GM18867 (cell line): ENCODE data around the gene LBHD2.

Experiments used
- ATAC-seq: cut with Tn5 transposase; IDR thresholded peaks from one replicate; pipeline ENCODE4 v1.9.1; 2021; ENCODE audit warnings: mild to moderate bottlenecking, moderate library complexity; ENCODE audit not compliant: unreplicated experiment

The LBHD2 gene

GRCh38 chr14:103089386-103090335 lies 5.7 kb downstream of the LBHD2 start:
- ATAC-seq = no peak

DNA sequence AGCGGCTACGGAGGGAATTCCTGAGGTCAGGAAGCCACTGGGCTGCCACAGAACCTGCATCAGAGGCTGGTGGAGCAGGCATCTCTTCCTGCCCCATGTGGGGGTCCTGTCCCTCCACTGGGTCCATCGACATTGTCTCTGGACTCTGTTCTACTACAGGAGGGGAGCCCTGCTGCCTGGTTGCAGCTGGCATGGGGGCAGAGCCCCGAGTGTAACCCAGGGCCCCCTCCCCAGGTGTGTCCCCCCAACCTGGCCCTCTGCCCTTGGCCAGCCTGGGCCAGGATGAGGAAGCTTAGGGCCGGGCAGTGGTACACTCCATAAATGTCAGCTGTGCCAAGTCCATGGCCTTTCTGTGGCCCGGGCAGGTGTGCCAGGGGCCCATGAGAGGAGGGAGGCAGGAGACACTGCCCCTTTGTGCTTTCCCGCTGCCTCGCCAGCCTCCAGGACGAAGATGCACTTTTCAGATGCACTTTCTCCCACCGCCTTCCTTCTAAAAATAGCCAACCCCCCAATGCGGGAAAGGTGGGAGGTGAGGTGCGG lies 6.5 kb downstream of the LBHD2 start:
- no peak for ATAC-seq

- ATAC-seq = peak; percentile 68
Observed at GRCh38 chr14:103091041-103091882, 7.3 kb downstream of the LBHD2 start.

DNA sequence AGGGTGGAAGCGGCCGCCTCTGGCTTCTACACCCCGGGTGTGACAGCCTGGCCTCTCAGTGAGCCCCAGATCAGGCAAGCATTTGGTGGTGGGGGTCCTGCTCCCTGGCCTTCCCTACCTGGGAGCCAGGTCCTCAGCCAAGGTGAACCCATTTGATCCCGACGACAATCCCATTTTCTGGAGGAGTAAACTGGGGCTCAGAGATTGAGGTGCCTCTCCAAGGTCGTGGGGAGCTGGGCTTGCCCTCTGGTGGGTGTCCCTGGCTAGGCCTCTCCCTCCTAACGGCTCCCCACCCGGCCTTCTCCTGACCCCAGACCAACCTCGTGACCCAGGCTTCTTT lies 7.8 kb downstream of the LBHD2 start:
- no peak for ATAC-seq

DNA sequence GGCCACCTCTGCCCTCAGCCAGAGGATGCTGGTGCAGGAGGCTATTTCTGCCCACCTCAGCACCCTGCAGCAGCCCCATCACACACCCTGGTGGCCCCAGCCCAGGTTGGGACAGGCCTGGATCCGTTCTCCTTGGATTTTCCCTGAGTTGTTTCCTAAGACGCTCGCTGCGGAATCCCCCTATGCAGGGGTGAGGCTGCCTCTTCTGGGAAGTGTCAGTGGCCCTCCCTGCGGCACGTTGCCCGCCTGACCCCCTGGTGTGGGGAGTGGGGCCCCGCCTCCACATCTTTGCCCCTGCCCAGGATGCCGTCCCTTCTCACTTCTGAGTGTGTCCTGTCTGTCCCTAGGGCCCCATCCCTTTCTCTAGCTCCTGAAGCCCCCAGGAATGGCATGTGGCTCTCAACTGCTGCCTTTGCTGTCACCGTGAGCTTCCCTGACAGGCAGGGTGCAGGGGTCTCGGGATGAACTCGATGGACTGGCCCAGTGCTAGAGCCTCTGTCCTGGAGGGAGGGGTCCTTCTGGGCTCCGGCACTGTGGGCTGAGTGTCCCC lies 9.9 kb downstream of the LBHD2 start:
- no peak for ATAC-seq

DNA sequence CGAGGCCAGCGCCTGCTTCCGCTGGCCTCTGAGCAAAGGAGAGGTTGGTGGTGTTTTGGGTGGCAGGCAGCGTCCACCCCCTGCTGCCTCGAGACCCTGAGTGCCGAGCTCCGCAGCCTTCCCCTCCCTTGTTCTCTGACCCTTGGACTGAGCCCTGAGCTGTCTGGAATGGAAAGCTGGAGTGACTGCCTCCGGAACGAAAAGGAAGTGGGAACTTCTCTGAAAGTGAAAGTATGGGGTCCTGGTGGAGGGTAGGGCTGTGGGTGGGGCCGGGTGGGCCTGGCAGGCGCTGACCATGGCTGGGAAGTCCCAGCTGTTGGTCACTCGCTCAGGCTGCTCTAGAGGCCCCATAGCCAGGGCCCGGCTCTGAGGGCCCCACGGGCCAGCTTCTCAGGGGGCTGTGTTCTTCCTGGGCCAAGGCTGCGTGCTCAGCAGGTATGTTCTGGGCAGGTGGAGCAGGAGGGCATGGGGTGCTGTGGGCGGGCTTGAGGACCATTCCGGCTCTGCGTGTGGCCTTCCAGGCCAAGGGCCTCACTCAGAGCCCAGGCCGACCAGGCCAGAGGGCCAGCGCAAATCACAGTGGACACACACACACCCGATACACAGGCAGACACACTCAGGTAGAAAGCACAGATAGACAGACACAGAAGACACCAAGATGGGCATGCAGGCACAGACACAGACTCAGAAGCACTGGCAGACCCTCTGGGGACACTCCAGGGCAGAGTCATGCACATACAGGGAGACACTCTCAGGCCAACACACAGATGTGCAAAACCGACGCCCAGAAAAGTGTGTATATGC lies 10.6 kb downstream of the LBHD2 start, which contains the start of gene EXOC3L4:
EXOC3L4 (plus strand) TSS at position 320 of the 804 bp plus-strand sequence. CDS start 5,495 bp downstream, outside the sequence.
- ATAC-seq = no peak

- no peak for ATAC-seq
Observed at GRCh38 chr14:103095210-103095778, 11.3 kb downstream of the LBHD2 start.

DNA sequence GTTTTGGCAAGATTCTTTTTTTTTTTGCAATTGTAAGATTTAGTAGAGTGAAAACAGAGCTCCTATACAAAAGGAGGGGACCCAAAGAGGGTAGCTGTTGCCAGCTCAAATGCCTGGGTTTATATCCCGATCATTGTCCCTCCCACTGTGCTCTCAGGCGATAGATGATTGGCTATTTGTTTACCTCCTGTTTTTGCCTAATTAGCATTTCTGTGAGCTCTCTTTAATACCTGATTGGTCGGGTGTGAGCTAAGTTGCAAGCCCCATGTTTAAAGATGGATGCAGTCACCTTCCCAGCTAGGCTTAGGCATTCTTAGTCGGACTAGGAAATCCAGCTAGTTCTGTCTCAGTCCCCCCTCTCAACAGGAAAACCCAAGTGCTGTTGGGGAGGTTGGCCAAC lies 12.4 kb downstream of the LBHD2 start:
- ATAC-seq = no peak

- no peak for ATAC-seq
Observed at GRCh38 chr14:103097244-103097993, 13.4 kb downstream of the LBHD2 start.

GRCh38 chr14:103097994-103098957 lies 14.3 kb downstream of the LBHD2 start:
- ATAC-seq = no peak

DNA sequence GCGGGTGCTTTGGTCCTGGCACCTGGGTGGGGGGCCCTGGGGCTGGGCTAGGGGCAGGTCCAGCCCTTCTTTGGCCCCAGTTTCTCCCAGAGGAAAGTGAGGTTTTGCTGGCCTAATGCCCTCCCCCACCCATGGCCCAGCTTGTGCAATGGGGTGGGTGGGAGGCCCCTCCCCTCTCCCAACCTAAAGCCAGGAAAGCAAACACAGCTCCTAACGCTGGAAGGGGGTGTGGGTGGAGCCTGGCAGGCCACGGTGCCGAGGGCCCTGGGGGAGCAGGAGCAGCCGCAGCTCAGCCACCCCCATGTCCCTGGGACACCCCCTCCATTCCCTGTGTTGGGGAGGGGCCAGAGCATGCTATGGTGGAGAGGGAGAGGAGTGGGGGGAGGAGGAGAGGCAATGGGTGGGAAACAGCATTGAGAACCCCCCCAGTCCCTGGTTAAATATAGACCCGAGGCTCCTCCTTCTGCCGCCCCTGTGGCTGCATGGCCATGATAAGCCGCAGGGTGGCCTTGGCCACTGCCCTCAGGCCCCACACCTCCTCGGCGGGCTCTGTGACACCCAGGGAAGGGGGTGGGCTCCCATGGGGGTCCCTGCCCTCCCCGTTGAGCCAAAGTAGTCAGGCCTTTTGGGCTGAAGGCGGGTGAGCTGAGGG lies 15.2 kb downstream of the LBHD2 start:
- no peak for ATAC-seq

DNA sequence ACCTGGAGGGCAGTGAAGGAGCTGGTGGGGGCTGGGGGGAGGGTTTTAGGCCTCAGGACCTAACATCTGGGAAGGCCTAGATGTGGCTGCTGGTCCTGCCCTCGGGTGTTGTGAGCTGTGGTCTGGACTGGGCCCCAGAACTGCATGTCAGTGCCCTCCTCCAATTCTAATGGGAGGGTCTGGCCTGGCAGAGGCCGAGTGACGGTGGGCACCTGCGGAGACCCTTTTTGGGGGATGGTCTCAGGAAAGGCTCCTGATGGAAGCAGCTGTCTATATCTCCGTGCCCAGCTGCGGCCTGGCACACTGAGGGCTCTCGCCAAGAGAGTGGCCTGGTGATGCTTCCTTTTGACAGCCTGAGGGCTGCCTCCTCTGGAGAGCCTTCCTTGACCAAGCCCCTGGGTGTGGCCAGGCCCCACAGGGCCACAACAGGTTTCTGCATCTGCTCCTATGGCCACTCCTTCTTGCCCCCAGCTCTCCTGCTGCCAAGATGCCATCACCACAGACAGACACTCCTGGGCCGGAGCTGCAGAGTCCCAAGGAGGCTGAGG lies 15.8 kb downstream of the LBHD2 start:
- ATAC-seq = no peak

DNA sequence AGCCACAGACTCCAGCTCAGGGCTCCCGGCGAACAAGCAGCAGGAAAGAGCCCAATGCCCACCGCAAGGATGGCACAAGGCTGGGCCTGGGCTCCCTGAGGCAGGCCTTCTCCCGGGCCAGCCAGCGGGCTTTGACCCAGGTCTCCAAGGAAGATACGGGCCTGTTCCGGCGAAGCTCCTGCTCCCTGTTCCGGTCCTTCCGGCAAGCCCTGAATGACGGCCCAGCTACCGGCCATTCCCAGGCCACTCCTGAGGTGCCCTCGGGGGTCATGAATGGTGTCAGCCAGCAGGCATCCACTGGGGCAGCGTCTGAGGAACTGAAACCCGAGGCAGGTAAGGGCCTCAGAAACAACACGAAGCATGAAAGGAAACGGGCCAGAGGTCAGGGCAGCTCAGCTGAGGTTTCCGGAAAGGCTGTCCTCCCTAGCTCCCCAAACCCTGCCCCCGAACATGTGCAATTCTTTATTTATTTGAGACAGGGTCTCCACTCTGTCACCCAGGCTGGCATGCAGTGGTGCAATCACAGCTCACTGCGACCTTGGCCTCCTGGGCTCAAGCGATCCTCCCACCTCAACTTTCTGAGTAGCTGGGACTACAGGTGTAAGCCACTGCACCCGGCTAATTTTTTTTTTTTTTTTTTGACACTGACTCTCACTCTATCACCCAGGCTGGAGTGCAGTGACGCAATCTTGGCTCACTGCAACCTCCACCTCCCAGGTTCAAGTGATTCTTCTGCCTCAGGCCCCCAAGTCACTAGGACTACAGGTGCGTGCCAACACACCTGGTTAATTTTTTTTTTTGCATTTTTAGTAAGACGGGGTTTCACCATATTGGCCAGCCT lies 16.5 kb downstream of the LBHD2 start:
- ATAC-seq = peak; percentile 65

GRCh38 chr14:103101257-103101962 lies 17.4 kb downstream of the LBHD2 start:
- no peak for ATAC-seq

- ATAC-seq = no peak
Observed at GRCh38 chr14:103101963-103102688, 18.1 kb downstream of the LBHD2 start.
